Skeletal muscle cell (primary cell): ENCODE measurements around the gene TSPAN18.

Experiments used
- DNase-seq: peaks from one replicate; pipeline ENCODE4 v3.0.0-alpha.2; 2010; ENCODE audit warnings: low read depth
- H3K4me3 ChIP-seq: 2 replicates; pipeline ENCODE4 v1.5.1; 2011; ENCODE audit warnings: low read depth, mild to moderate bottlenecking, control low read depth, low read length, moderate library complexity

The TSPAN18 gene

GRCh38 chr11:44892843-44893242 is 166.1 kb downstream of the TSPAN18 start:
- no peak overlapping the region for H3K4me3 ChIP-seq
- no peak for DNase-seq

- H3K4me3 ChIP-seq = no peak overlapping the region
- DNase-seq = no peak
Observed at GRCh38 chr11:44893308-44893822, 166.6 kb downstream of the TSPAN18 start.

- DNase-seq = no peak
- H3K4me3 ChIP-seq = no peak overlapping the region
Observed at GRCh38 chr11:44893846-44894617, 167.3 kb downstream of the TSPAN18 start.

- DNase-seq = no peak
- H3K4me3 ChIP-seq = no peak overlapping the region
Observed at GRCh38 chr11:44899959-44900358, 173.2 kb downstream of the TSPAN18 start.

- H3K4me3 ChIP-seq = no peak overlapping the region
- DNase-seq = no peak
Observed at GRCh38 chr11:44901120-44901633, 174.4 kb downstream of the TSPAN18 start.

GRCh38 chr11:44901786-44902185 is 175.0 kb downstream of the TSPAN18 start:
- DNase-seq = no peak
- no peak overlapping the region for H3K4me3 ChIP-seq

- DNase-seq = no peak
- H3K4me3 ChIP-seq = no peak overlapping the region
Observed at GRCh38 chr11:44903035-44903434, 176.3 kb downstream of the TSPAN18 start.

GRCh38 chr11:44903518-44903917 is 176.8 kb downstream of the TSPAN18 start:
- no peak overlapping the region for H3K4me3 ChIP-seq
- no peak for DNase-seq

- no peak overlapping the region for H3K4me3 ChIP-seq
- no peak for DNase-seq
Observed at GRCh38 chr11:44904261-44905020, 177.7 kb downstream of the TSPAN18 start.

- no peak for DNase-seq
- H3K4me3 ChIP-seq = no peak overlapping the region
Observed at GRCh38 chr11:44905131-44905866, 178.5 kb downstream of the TSPAN18 start.

- no peak overlapping the region for H3K4me3 ChIP-seq
- no peak for DNase-seq
Observed at GRCh38 chr11:44906649-44907048, 179.9 kb downstream of the TSPAN18 start.

- H3K4me3 ChIP-seq = no peak overlapping the region
- no peak for DNase-seq
Observed at GRCh38 chr11:44909557-44909956, 182.8 kb downstream of the TSPAN18 start.

GRCh38 chr11:44910591-44910990 is 183.8 kb downstream of the TSPAN18 start:
- H3K4me3 ChIP-seq = no peak overlapping the region
- no peak for DNase-seq

GRCh38 chr11:44911029-44911814 is 184.5 kb downstream of the TSPAN18 start:
- no peak overlapping the region for H3K4me3 ChIP-seq

GRCh38 chr11:44912270-44912987 is 185.7 kb downstream of the TSPAN18 start:
- no peak for DNase-seq
- H3K4me3 ChIP-seq = no peak overlapping the region

More at GRCh38 chr11:44911029-44911814, 184.5 kb downstream of the TSPAN18 start:
- DNase-seq = peak; percentile 28

GRCh38 chr11:44913502-44913901 is 186.7 kb downstream of the TSPAN18 start:
- no peak overlapping the region for H3K4me3 ChIP-seq
- no peak for DNase-seq

GRCh38 chr11:44914105-44914504 is 187.3 kb downstream of the TSPAN18 start:
- DNase-seq = no peak
- H3K4me3 ChIP-seq = no peak overlapping the region

GRCh38 chr11:44915004-44915403 is 188.2 kb downstream of the TSPAN18 start:
- DNase-seq = no peak
- no peak overlapping the region for H3K4me3 ChIP-seq
